ENCODE data around the gene PHF20.

DNA sequence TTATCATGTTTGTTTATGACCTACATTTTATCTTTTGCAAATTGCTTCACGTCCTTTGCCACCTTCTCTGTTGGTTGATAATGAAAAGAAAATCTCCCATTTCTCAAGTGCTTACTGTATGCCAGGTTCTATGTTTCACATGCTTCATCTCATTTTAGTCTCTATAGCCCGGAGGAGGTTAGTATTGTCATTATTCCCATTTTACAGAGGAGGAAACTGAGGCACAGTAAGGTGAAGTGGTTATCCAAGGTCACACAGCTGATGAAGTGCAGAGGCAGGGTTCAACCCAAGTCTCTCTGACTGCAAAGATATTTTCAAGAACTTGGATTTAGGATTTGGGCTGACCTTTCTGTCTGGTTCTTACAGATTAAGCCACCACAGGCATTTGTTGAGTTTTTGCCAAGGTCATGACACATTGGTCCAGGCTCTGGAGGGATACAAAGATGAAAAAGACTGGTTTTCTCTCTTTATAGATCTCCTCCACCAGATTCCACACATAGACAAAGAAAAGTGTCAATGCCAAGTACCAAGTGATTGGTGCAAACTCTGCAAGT, 217.2 kb downstream of the PHF20 start:
- TF ChIP-seq CTCF (IDR thresholded peaks at IDR 0.05) = no peak
- TF ChIP-seq POLR2A (IDR thresholded peaks at IDR 0.05) = no peak
